HAP-1 (cell line): ENCODE results near the gene ZBTB8A.
"Not testable (repeated sequence)": the region's sequence is repeated elsewhere in the genome, so short reads cannot be mapped to it uniquely, and the experiment has no call there.

Experiments used
- DNase-seq, 2 experiments: peaks; one replicate each; pipeline ENCODE4 v3.0.0-alpha.2; 2016 to 2020; ENCODE audit warnings: low spot score in 2 of 2
- H3K27me3 ChIP-seq: fragments of 250-450 bp; sonication (Bioruptor Pico); 2 replicates; pipeline ENCODE4 v1.5.1; 2020; ENCODE audit warnings: low read depth, mild to moderate bottlenecking, moderate library complexity
- H3K36me3 ChIP-seq: fragments of 250-450 bp; sonication (Bioruptor Pico); replicated peaks from 2 replicates; pipeline ENCODE4 v1.5.1; 2020; ENCODE audit warnings: mild to moderate bottlenecking
- H3K4me1 ChIP-seq: fragments of 250-450 bp; sonication (Bioruptor Pico); 2 replicates; pipeline ENCODE4 v1.5.1; 2020; ENCODE audit warnings: mild to moderate bottlenecking
- H3K4me3 ChIP-seq: fragments of 250-450 bp; sonication (Bioruptor Pico); 2 replicates; pipeline ENCODE4 v1.5.1; 2020; ENCODE audit warnings: mild to moderate bottlenecking, moderate library complexity
- H3K9me3 ChIP-seq: fragments of 250-450 bp; sonication (Bioruptor Pico); 2 replicates; pipeline ENCODE4 v1.5.1; 2020; ENCODE audit warnings: mild to moderate bottlenecking, moderate library complexity
- in situ Hi-C: fragments of 300-500 bp; cut with MboI; formaldehyde crosslinking; loops from 3 replicates; pipeline ENCODE4 v1.14.3; 2020; ENCODE audit warnings: low sequenced_read_pairs, inconsistent platforms, mixed read lengths

ZBTB8A gene

GRCh38 chr1:32516402-32516801 lies 22.8 kb upstream of the ZBTB8A start:
- in situ Hi-C loops = no loop called here
- Histone ChIP-seq H3K9me3 (no peaks in the 10 kb centered on the region), H3K36me3 (no peaks in the 10 kb centered on the region), H3K4me3 (no peak overlapping the region), H3K4me1 (peaks cover 4% of the 10 kb centered on the region), H3K27me3 (no peaks in the 10 kb centered on the region)
- no peak for DNase-seq

GRCh38 chr1:32518976-32519375 lies 20.3 kb upstream of the ZBTB8A start:
- DNase-seq = no peak
- in situ Hi-C loops = no loop called here
- Histone ChIP-seq H3K4me1 (peaks cover 4% of the 10 kb centered on the region), H3K36me3 (no peaks in the 10 kb centered on the region), H3K27me3 (no peaks in the 10 kb centered on the region), H3K9me3 (no peaks in the 10 kb centered on the region), H3K4me3 (no peak overlapping the region)

GRCh38 chr1:32521165-32521564 lies 18.1 kb upstream of the ZBTB8A start:
- Histone ChIP-seq H3K36me3 (no peaks in the 10 kb centered on the region), H3K27me3 (no peaks in the 10 kb centered on the region), H3K9me3 (no peaks in the 10 kb centered on the region), H3K4me3 (no peak overlapping the region), H3K4me1 (peaks cover 4% of the 10 kb centered on the region)
- in situ Hi-C loops = no loop called here
- no peak for DNase-seq

- no peaks in the 10 kb centered on the region for H3K36me3 ChIP-seq
- H3K4me1 ChIP-seq = peaks cover 7% of the 10 kb centered on the region
- no peak for DNase-seq
- H3K4me3 ChIP-seq = no peak overlapping the region
- no peaks in the 10 kb centered on the region for H3K9me3 ChIP-seq
- no peaks in the 10 kb centered on the region for H3K27me3 ChIP-seq
- in situ Hi-C loops = no loop called here
Observed at GRCh38 chr1:32525053-32525452, 14.2 kb upstream of the ZBTB8A start.

GRCh38 chr1:32525661-32526444 lies 13.4 kb upstream of the ZBTB8A start:
- peaks cover 5% of the 10 kb centered on the region for H3K4me1 ChIP-seq
- no peaks in the 10 kb centered on the region for H3K36me3 ChIP-seq
- DNase-seq = no peak
- no peaks in the 10 kb centered on the region for H3K9me3 ChIP-seq
- no peak overlapping the region for H3K4me3 ChIP-seq
- in situ Hi-C loops = no loop called here
- H3K27me3 ChIP-seq = no peaks in the 10 kb centered on the region

GRCh38 chr1:32528550-32528949 lies 10.7 kb upstream of the ZBTB8A start:
- H3K9me3 ChIP-seq, in situ Hi-C loops, DNase-seq, H3K27me3 ChIP-seq, H3K4me1 ChIP-seq, H3K36me3 ChIP-seq, H3K4me3 ChIP-seq: not testable (repeated sequence)

- Histone ChIP-seq H3K4me1 (peaks cover 5% of the 10 kb centered on the region; the same call in 1 of the 2 replicates), H3K27me3 (peaks cover 3% of the 10 kb centered on the region; the same call in 1 of the 2 replicates), H3K4me3 (no peak overlapping the region), H3K36me3 (no peaks in the 10 kb centered on the region), H3K9me3 (peaks cover 10% of the 10 kb centered on the region)
- no peak for DNase-seq
- in situ Hi-C loops = no loop called here
Observed at GRCh38 chr1:32533792-32534327, 5.4 kb upstream of the ZBTB8A start.

GRCh38 chr1:32536117-32536516 lies 3.1 kb upstream of the ZBTB8A start:
- Histone ChIP-seq H3K9me3 (peaks cover 10% of the 10 kb centered on the region), H3K27me3 (peaks cover 3% of the 10 kb centered on the region; the same call in 1 of the 2 replicates), H3K4me1 (peaks cover 14% of the 10 kb centered on the region), H3K36me3 (no peaks in the 10 kb centered on the region), H3K4me3 (no peak overlapping the region)
- no peak for DNase-seq
- in situ Hi-C loops = no loop called here

GRCh38 chr1:32536764-32537163 lies 2.5 kb upstream of the ZBTB8A start:
- H3K9me3 ChIP-seq = peaks cover 6% of the 10 kb centered on the region
- H3K4me1 ChIP-seq = peaks cover 16% of the 10 kb centered on the region
- peaks cover 1% of the 10 kb centered on the region for H3K36me3 ChIP-seq
- peaks cover 3% of the 10 kb centered on the region; the same call in 1 of the 2 replicates for H3K27me3 ChIP-seq
- no peak overlapping the region for H3K4me3 ChIP-seq
- no peak for DNase-seq
- in situ Hi-C loops = no loop called here

- Histone ChIP-seq H3K27me3 (no peaks in the 10 kb centered on the region), H3K4me3 (peak overlapping the region; percentile 50), H3K9me3 (no peaks in the 10 kb centered on the region), H3K4me1 (peaks cover 24% of the 10 kb centered on the region), H3K36me3 (peaks cover 4% of the 10 kb centered on the region)
- in situ Hi-C loops = no loop called here
- DNase-seq = peak in 1 of 2 experiments; percentile 54
Observed at GRCh38 chr1:32539584-32540571, 651 bp downstream of the ZBTB8A start.

- H3K4me1 ChIP-seq = peaks cover 32% of the 10 kb centered on the region
- peaks cover 4% of the 10 kb centered on the region for H3K36me3 ChIP-seq
- peak overlapping the region; percentile 49 for H3K4me3 ChIP-seq
- H3K9me3 ChIP-seq = no peaks in the 10 kb centered on the region
- DNase-seq = peak in 1 of 2 experiments; percentile 12
- in situ Hi-C loops = no loop called here
- no peaks in the 10 kb centered on the region for H3K27me3 ChIP-seq
Observed at GRCh38 chr1:32540605-32541004, 1.4 kb downstream of the ZBTB8A start.

GRCh38 chr1:32541064-32541566 lies 1.9 kb downstream of the ZBTB8A start:
- in situ Hi-C loops = no loop called here
- H3K36me3 ChIP-seq = peaks cover 4% of the 10 kb centered on the region
- no peak overlapping the region; the same call in 1 of the 2 replicates for H3K4me3 ChIP-seq
- peaks cover 33% of the 10 kb centered on the region for H3K4me1 ChIP-seq
- H3K9me3 ChIP-seq = no peaks in the 10 kb centered on the region
- no peak for DNase-seq
- H3K27me3 ChIP-seq = no peaks in the 10 kb centered on the region

GRCh38 chr1:32546611-32547010 lies 7.4 kb downstream of the ZBTB8A start:
- DNase-seq = no peak
- no peak overlapping the region for H3K4me3 ChIP-seq
- H3K36me3 ChIP-seq = peaks cover 4% of the 10 kb centered on the region
- no peaks in the 10 kb centered on the region for H3K27me3 ChIP-seq
- in situ Hi-C loops = no loop called here
- no peaks in the 10 kb centered on the region for H3K9me3 ChIP-seq
- peaks cover 17% of the 10 kb centered on the region for H3K4me1 ChIP-seq
